GF-D8 (cell line): ENCODE data around the gene DOK4.
"Not testable (repeated sequence)": the region's sequence is repeated elsewhere in the genome, so short reads cannot be mapped to it uniquely, and the experiment has no call there.

Source experiments
- DNase-seq: peaks from one replicate; lab custom pipeline; 2025; lab: John Stamatoyannopoulos, UW

Gene DOK4

GRCh38 chr16:57446531-57447185 lies 39.6 kb downstream of the DOK4 start:
- DNase-seq: no peak

GRCh38 chr16:57445510-57445909 lies 40.8 kb downstream of the DOK4 start:
- no peak for DNase-seq

DNA sequence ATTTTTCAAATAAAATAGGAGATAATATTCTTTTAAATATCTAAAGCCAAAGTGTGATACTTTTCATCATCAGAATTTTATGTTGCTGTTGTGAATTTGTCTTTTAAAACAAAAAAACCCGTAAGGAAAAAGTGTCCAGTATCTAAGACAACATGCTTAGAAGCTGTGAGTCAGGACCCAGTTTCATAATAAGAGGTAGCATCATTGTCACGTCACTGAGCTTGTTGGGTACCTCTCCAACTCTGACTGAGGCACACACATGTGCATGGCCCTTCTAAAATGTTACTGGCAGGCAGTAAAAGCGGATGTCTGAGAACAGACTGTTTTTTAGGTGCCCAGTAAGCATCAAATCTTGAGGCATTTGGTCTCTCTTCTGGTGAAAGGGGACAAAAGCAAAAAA lies 41.6 kb downstream of the DOK4 start:
- no peak for DNase-seq

DNA sequence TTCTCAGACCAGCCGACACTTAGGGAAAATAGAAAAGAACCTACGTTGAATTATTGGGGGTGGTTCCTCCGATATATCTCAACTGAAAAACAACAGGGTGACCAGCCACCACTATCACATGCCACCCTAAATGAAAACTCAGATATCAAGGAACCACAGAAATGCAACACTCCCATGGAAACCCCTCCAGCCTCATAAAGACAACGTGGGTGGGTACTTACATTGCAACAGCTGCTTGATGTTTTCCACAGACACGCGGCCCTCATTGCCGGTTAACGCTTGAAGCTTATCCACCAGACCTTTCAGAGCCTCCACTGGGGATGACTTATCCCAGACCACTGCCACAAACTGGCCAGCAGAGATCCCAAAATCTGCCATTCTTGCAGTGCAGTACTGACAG lies 45.7 kb downstream of the DOK4 start:
- not testable (repeated sequence) for DNase-seq

DNA sequence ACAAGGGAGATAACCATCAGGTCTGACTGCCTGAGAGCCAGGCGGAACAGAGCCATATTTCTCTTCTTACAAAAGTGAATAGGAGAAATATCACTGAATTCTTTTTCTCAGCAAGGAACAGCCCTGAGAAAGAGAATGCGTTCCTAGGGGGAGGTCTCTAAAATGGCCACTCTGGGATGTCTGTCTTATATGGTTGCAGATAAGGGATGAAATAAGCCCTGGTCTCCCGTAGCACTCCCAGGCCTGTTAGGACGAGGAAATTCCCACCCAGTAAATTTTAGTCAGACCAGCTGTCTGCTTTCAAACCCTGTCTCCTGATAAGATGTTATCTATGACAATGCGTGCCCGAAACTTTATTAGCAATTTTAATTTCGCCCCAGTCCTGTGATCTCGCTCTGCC lies 46.3 kb downstream of the DOK4 start:
- not testable (repeated sequence) for DNase-seq

- no peak for DNase-seq
These were observed 50.5 kb downstream of the DOK4 start for GRCh38 chr16:57435838-57436237.

DNA sequence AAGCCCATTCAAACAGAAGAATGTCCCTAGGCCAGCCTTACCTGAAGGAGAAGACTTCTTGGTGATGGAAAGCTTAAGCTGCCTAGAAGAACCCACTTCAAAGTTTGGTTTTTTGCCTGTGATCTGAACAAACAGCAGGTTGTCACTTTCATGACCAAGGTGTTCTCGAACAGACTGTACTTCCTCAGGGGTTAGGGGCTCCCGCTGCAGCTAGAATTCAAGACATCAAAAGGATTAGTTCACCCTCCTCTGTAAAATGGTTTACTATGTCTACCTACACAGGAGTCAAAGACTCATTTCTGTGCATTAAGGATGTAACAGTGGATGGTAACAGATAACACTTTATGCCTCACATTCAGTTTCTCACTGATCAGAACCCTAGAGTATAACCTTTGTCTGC lies 52.3 kb downstream of the DOK4 start:
- no peak for DNase-seq

DNA sequence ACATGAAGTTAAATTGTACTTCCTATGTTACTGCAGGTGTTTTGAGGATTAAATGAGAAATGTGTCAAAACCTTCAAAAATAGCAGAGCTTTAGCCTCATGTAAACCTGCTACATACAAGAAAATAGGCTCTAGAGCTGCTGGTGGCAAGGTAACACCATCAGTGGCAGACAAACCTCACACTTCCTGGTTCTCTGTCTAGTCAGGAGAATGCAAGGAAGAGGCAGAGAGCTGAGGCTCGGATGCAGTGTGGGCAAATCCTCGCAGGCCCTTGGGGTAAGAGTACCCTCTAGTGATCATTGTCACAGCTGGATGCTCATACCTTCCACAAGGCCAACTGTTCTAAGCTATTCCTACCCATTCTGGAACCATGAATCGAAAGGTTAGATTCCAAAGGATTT lies 53.3 kb downstream of the DOK4 start:
- DNase-seq: no peak

DNA sequence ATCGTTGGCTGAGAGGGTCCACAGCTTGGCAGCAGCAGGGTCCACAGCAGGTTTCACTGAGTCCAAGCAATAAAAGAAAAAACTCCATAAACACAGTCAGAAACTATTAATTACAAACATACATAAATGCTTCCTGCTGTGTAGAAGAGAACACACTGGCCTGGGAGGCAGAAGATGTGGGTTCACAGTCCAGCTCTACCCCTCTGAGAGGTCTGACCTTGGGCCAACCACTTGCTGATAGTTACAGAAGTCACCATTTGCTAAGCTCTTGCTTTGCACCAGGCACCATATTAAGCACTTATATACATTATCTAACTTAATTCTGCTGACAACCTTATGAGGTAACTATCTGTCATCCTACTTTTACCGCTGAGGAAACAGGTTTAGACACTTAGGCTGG lies 53.8 kb downstream of the DOK4 start:
- DNase-seq: no peak

DNA sequence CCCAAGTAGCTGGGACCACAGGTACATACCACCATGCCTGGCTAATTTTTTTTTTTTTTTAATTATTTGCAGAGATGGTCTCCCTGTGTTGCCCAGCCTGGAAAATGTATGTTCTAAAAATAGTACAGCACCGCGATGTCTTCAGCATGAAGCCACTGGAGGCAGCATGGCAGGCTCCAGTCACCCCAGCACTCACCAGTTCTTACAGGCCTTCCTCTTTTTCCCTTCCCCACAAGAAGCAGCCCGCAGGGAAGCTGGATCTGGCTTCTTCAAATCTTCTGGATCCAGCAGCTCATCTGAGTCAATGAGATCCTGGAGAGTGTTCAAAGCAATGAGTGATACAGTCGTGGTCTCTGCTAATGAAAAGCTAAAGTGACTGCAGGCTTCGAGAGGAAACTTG lies 55.3 kb downstream of the DOK4 start:
- DNase-seq: no peak

DNA sequence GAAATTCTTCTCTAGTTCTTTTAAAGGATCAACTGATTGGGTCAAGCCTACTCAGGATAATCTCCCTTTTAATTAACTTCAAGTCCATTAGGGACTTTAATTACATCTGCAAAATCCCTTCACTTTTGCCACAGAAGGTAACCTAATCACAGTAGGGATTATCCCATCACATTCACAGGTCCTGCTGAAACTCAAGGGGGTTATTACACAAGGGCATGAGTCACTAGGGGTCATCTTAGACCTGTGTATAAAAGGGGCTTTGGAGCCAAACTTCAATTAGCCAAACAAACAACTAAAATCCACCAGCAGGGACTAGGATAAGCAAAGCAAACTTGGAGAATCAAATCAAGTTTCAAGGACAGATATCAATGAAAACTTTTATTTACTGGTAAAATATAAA lies 58.5 kb downstream of the DOK4 start:
- DNase-seq: no peak

DNA sequence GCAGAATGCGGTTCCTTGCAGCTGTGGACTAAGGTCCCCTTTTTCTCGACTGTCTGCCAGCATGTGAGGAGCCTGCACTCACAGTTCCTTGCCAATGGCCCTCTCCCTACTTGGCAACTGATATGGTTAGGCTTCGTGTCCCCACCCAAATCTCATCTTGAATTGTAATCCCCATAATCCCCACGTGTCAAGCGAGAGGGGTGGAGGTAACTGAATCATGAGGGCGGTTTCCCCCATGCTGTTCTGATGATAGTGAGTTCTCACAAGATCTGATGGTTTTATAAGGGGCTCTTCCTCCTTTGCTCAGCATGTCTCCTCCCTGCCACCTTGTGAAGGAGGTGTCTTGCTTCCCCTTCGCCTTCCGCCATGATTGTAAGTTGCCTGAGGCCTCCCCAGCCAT lies 59.0 kb downstream of the DOK4 start:
- DNase-seq: no peak

DNA sequence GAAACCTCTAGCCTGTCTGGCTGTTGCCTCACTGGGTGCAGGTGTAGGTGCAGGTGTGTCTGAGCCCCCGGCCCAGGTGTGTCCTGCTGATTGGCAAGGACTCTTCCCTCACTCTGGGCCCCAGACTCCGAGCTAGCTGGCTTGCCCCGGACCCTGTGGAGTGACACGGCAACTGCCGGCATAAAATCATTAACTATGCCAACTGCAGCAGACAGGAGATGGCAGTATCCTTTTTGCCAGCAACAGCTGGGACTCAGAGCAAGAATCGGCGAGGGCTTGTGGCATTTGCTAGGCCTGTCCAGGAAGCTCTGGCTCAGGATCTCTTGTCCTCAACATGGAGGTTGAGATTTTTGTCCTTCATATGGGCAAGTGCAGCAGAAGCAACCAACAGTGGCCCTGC lies 59.9 kb downstream of the DOK4 start:
- DNase-seq: no peak

GRCh38 chr16:57424583-57424982 lies 61.7 kb downstream of the DOK4 start:
- DNase-seq: no peak

DNA sequence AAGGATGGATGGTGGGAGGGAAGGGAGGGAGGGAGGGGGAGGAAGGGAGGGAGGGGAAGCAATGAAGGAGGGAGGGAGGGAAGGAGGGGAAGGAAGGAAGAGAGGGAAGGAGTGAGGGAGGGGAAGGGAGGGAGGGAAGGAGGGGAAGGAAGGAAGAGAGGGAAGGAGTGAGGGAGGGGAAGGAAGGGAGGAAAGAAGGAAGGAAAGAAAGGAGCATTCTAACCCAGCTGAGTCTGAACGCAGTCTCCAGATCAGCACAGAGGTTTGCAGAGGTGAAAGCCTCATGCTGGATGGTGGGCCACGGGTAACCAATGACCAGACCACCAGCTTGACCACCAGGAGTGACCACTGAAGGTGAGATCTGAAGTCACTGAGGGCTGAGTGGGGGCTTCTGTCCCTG lies 63.1 kb downstream of the DOK4 start:
- DNase-seq: no peak

- no peak for DNase-seq
These were observed 64.0 kb downstream of the DOK4 start for GRCh38 chr16:57422026-57422944.
